HG02610 (cell line): ENCODE data around the gene HSPB8.

Source experiments
- ATAC-seq: cut with Tn5 transposase; IDR thresholded peaks from one replicate; pipeline ENCODE4 v1.9.1; 2021; ENCODE audit warnings: mild to moderate bottlenecking, moderate library complexity; ENCODE audit not compliant: unreplicated experiment

The HSPB8 gene

DNA sequence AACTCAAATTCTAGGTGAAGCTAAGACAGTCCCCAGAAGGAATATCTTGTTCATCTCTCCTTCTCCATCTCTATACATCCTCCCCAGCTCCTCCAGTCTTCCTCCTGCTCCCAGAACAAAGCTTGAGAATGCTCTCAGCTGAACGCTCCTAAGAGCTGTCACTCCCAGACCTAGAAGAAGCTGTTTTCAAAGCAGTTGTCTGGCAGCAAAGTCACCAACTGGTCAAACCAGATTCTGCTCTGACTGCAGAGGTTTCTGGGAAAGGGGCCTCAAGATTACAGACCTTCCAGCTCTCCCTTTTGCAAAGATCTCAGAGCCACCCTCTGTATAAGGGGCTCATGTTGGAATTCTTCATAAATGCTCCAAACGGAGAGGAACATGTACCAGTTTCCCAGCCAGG, 9.6 kb upstream of the HSPB8 start:
- no peak for ATAC-seq

DNA sequence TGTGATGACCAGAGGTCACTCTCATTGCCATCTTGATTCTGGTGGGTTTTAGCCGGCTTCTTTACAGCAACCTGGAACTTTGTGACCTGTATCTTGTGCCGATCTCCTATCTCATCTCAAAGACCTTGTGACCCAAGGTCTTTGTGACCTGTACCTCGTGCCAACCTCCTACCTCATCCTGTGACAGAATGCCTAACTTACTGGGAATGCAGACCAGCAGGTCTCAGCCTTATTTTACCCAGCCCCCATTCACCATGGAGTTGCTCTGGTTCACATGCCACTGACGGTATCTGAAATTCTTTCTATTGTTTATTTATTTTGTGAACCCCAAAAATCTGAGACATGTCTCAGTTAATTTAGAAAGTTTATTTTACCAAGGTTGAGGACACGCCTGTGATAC, 7.4 kb upstream of the HSPB8 start:
- ATAC-seq: no peak

DNA sequence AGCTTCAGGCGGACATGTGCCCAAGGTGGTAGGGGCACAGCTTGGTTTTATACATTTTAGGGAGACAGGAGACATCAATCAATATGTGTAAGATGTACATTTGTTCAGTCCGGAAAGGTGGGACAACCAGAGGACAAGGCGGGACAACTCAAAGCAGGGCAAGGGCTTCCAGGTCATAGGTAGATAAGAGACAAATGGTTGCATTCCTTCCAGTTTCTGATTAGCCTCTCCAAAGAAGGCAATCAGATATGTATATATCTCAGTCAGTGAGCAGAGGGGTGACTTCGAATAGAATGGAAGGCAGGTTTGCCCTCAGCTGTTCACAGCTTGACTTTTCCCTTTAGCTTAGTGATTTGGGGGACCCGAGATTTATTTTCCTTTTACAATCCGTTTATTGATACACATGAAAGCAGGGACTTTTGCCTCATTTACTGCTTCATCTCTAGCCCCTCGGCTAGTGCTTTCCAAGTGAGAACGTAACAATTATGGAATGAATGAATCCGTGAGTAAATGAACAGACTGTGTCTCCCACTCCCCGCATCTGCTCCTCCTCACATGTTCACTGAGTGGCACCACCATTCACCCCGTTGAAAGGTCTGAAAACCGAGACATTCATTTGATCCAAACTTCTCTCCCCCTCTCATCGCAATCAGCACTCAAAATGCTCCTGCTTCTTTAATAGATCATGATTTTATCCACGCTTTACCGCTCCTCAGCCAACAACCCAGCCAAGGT, 6.9 kb upstream of the HSPB8 start:
- ATAC-seq: no peak

DNA sequence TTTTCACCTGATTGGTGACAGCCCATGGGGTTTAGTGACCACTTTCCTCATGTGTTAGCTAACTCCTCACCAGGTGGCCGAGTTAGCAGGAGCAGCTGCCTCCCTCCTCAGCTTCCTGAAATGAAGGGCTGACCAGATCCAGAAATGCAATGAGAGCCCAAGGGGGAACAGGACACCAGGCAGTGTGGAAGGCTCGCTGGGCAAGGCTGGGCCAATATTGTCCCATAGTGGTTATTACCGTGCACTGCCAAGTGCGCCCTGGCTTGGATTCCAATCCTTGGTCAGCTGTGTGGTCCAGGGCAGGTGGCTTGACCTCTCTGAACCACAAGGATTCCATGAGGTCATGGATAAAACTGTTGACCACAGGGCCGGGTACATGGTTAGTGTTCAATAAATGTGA, 3.6 kb upstream of the HSPB8 start:
- ATAC-seq: no peak

DNA sequence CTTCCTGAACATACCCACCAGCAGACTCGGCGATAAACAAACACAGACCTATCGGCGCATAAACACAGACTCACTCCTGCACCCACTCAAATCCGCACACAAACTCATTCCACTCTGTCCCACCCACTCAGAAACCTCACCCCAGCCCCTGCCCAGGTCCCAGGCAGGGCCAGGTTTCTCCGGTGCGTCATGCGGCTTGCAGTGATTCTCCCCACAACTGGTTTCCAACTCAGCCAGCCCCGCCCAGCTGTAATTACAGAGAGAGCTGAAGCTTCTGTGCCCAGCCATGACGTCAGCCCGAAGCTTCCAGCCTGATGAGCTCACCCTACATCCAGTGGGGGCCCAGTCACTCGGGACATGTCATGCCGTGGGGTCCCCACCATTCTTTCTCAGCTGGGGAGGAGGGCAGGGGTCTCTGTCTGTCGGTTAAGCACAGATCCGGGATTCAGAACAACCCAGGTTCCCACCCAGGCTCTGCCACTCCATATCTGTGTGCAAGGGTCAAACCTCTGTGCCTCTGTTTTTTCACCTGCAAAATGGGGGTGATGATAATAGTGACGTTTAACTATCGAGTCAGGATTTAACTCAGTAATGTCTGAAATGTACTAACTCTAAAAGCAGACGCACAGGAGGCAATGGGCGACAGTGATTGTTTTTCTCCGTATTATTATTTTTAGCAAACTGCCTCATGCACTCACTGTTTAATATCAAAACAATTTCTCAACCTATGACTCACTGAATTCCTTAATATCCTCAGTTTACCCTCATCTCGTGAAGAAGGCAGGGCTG, 2.3 kb upstream of the HSPB8 start:
- no peak for ATAC-seq

DNA sequence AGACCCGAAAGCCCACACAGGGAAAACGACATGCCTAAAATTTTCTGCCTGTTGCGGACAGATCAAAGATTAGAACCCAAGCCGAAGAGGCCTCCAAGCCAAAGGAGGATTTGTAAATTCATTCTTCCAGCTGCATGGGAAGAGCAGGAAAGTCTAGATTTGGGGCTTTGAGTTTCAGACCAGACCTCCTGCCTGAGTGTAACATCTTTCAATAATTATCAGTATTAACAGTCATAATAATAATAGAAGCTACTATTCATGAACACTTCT, 1.7 kb upstream of the HSPB8 start:
- ATAC-seq: no peak

DNA sequence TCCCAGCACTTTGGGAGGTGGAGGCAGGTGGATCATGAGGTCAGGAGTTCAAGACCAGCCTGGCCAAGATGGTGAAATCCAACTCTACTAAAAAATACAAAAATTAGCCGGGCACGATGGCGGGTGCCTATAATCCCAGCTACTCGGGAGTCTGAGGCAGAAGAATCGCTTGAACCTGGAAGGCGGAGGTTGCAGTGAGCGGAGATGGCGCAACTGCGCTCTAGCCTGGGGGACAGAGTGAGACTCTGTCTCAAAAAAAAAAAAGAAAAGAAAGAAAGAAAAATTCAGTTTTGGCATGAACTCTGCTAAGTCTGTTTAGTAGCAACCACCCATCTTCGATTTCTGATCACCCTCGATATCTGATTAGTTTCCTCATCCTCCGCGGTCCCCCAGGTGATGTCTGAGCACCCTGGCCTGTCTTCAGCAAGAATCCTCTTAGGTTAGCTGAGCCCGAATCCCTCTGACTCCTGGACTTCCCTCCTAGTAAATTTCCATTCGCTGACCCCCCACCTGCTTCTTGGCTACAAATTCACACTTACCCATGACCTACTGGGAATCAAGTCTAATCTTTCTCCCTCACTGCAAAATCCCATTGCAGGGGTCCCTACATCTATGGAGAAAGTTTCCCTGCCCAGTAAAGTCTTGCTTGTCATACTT, 879 bp upstream of the HSPB8 start:
- no peak for ATAC-seq

DNA sequence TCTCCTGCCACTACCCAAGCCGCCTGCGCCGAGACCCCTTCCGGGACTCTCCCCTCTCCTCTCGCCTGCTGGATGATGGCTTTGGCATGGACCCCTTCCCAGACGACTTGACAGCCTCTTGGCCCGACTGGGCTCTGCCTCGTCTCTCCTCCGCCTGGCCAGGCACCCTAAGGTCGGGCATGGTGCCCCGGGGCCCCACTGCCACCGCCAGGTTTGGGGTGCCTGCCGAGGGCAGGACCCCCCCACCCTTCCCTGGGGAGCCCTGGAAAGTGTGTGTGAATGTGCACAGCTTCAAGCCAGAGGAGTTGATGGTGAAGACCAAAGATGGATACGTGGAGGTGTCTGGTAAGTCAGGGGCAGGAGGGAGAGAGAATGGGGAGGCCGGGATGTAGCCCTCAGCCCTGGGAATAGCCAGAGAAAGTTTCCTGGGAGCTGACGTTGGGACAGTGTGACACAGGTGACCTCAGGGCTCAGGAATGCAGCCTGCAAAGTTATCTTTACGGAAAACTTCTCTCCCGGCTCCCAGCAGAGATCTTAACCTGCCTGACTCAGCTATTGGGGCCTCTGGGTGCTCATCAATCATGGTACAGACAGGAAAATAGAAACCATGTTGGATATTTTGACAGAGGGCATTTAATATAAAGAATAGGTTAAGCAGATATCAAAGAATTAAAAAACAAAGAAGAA, 747 bp downstream of the HSPB8 start:
- ATAC-seq: no peak

DNA sequence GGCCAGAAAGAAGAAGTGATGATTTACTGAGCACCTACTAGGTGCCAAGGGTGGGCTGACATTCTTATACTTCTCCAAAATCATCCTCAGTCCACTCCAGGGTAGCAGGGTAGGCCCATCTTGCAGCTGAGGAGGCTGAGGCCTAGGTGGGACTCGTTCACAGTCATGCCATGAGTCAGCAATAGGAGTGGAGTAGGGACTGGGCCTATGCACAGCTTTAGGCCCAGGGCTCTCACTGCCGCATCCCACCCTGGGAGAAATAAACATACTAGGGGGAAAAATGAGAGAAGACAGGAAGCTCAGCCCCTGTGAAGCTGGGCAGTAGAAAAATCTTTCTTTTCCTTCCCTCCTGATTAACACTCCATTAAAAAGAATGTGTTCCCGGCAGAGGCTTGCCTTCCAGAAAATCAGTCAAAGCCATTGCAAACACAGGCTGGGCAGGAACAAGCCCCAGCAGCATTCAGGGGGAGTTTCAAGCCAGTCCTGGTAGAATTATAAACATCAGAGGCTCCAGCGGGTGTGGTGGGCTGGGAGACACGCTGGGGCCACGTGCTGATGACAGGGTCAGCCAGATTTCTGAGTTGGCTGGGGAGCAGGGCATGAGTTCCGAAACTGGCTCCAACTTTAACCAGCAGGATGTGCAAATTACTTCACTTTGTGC, 1.8 kb downstream of the HSPB8 start:
- no peak for ATAC-seq

DNA sequence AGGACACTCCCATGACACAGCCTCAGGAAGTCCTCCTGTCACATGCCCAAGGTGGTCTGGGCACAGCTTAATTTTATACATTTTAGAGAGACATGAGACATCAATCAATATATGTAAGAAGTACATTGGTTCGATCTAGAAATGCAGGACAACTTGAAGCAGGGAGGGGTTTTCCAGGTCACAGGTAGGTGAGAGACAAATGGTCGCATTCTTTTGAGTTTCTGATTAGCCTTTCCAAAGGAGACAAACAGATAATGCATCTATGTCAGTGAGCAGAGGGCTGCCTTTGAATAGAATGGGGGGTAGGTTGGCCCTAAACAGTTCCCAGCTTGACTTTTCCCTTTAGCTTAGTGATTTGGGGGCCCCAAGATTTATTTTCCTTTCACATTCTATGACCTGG, 2.5 kb downstream of the HSPB8 start:
- no peak for ATAC-seq

DNA sequence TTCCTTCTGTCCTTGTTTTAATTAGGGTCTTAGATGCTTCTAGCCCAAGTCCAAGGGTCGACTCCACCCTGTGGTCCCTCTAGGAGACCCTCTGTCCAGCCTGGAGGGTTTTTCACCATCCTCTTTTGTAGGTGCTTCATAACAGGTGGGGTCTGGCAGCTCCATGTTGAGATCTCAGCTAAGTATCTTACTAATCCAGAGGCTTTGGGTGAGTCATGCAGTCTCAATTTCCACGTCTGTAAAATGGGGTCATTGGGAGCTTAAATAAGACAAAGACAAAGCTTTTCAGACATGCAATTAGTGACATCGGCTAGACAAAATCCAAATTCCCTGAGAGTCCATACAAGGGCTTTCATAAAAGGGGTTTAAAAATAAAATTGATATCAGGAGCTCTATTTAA, 3.2 kb downstream of the HSPB8 start:
- ATAC-seq: no peak

DNA sequence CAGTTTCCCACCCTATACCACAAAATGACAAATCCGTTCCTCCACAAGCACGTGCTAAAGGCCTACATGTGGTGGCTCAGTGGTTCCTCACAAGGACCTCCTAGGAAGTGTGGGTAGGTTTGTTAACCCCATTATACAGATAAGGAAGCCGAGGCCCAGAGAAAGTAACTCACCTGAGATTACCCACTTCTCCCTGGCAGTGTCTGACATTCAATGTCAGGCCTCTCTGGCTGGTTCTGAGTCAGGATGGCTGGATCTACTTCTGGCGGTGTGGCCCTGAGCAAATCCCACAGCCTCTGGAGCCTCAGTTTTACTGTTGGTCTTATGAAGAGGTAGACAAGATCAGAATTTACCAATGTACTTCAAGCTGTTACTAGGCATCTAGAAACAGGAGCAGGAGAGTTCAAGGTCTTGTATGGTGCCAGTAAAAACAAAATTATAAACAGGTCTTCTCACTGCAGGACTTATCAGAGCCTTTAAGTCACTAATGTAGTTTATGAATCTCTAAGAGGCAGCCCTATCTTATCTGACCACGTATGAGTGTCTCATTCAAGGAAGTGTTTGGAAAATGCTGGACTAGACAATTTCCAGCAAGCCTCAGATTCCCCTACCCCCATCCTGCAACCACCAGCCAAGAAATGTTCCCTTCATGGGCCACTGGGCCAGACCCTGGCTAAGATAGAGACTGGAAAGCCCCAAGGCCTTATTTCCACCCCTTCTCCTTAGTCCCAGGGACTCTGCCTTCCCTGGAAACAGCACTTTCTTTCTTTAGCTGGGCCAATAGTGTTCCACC, 4.2 kb downstream of the HSPB8 start:
- ATAC-seq: no peak

DNA sequence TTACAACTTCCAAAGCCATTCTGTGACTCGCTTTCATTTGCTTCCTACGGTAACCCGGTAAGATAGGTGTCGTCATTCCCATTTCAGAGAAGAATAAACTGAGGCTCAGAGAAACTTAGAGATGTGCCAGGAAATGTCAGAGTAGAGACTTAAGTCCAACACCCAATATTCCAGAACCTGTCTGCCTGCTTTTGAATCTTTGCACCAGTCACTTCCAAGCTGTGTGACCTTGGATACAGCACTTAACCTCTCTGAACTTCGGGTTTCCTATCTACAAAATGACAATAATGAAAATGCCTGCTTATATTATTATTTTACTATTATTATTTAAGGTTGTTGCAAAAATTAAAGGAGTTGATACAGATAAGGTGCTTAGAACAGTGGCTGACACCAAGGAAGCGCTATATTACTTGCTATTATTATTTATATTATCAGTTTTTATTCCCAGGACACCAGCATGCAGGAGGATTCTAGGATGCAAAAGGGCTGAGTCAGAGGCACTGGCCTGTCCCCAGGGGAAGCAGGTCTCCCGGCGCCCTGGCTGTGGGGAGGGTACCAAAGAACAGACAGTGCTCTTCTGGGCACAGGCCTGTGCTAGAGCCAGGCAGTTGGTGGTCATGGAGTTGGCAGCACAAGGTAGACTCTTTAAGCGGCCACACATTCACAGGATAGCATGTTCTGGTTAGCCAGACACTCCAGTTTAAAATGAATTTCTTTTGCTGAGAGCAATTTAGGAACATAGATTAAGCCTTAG, 5.4 kb downstream of the HSPB8 start:
- no peak for ATAC-seq

DNA sequence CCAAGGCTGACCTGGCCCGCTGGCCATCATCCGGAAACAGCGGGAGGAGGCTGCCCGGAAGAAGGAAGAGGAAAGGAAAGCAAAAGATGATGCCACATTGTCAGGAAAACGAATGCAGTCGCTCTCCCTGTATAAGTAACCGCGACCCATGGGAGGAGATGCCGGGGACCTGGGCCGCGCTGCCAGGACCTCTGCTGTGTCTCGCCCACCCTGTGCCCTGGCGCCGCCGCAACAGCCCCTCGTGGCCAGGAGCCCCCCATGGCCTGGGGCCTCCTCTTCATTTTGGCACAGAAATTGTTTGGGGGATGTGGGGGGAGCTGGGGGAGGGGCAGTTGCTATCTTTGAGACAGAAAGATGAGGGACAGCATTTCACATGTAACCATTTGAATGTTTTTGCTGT, 16.5 kb downstream of the HSPB8 start:
- no peak for ATAC-seq

DNA sequence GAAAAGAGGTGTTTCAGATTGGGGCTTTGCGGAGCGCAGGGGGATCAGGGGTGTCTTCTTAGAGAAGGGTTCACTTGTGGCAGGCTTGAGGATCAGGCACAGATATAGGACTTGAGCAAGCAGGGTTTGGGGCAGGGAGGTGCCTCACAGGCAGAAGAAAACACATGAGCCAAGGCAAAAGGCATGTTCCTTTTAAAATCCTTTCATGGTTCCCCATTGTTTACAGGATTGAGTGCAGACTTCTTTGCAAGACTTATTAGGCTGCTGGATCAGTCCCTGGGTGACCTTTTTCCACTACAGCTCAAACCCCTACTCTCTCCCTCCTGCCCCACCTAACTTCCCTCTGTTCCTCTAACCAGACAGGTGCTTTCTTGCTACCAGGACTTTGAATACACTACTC, 19.7 kb downstream of the HSPB8 start:
- no peak for ATAC-seq

DNA sequence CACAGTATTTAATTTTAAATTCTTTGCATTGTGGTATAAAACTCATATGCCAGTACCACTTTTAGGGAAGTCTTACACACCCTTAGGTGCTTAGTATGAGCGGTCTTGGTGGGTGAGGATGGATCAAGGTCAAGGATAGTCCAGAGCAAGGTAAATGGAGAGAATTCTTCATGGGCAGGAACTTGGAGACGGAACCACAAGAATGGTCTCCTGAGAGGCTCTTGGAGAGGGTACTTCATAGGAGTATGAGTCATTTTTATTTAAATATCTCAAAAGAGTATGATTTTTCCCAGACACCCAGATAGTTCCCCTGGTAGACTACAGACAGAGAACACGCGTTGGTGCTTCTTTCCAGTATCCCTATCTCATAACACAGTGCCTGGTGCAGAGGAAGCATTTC, 21.9 kb downstream of the HSPB8 start:
- ATAC-seq: no peak

DNA sequence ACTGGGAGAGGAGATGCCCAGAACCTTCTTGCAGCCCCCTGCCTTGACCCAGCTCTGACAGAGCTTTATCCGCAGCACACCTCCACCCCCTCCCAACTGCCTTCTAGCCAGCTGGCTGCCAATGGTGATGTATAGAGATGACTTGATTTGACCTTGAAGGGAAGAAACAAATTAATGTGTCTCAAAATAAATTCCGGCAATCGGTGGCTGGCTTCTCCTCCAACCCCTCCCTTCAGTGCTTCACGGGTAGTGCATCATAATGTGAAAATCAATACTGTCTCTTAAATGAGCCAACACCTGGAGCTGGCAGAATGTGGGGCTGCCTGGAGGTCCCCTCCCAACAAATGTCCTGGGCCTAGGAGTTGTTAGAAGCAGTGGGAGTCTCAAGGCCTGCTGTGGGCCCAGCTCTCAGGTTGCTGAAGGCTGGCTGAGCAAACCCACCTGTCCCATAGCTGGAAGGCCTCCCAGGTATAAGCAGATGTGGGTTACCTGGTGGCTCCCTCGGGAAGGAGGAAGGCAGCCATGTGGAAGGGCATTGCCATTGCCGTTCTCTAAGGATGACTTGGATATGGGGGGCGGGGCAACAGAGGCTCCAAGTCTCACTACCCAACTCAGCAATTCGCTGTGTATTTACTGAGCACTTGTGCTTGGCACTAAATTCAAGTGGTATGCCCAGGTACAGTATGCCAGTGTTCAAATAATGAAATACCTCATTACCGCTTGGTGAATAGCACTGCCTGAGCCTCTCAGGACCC, 23.2 kb downstream of the HSPB8 start:
- ATAC-seq: no peak

DNA sequence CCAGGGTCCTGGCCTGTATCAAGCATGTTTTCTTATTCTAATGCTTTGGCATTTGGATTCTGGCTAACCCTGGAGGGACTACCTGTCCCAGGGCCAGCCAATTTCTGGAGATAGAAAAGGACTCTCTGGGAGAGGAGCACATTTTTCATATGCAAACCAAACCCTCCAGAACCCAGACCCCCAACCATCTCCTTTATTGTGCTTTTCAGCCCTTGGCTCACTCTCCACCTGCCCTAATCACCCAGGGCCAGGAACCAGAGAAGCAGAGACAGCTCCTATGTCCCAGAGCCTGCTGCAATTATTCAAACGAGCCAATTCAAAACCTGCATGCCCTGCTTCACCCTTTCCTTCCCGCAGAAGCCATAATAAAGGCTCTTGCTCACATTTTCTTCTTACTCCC, 23.8 kb downstream of the HSPB8 start:
- no peak for ATAC-seq

DNA sequence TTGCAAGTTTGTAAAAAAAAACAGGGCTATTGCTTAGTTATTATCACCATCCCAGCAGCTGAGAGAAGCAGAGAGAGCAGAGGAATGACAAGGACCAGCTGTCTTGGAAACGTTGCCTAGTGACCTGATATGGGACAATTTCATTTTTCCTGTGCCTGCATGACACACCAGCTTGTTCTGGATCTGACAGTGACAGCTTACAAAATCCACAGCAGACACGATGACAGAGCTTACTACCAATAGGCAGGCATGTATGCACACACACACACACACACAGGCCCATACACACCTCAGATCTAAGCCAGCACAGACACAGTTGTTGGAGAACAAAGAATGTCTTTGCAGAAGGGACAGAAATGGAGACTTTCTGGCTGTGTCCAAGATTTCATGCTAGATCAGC, 25.4 kb downstream of the HSPB8 start:
- ATAC-seq: no peak
